Prostate gland (tissue), 2 donors: ENCODE measurements around the gene LILRB4. TPM values are rescaled to one million over a fixed set of nuclear protein-coding genes. Genes with fewer than 3 reads are reported as not detected.

Experiments used
- DNase-seq: peaks from one replicate; pipeline ENCODE4 v3.0.0-alpha.2; 2019; ENCODE audit warnings: low spot score
- H3K27ac ChIP-seq, 2 donors: fragments of 200-600 bp; sonication (generic); 2 replicates each; pipeline ENCODE4 v1.5.1; 2017 to 2019
- H3K27me3 ChIP-seq: fragments of 200-600 bp; sonication (generic); replicated peaks from 2 replicates; pipeline ENCODE4 v1.5.1; 2019; ENCODE audit not compliant: insufficient read depth
- H3K36me3 ChIP-seq, 2 donors: fragments of 200-600 bp; sonication (generic); 1 replicate in 1 of 2; 2 replicates in 1 of 2; pipeline versions ENCODE4 v1.5.1 to v1.8.1; 2017 to 2019
- H3K4me1 ChIP-seq: fragments of 200-600 bp; sonication (generic); replicated peaks from 2 replicates; pipeline ENCODE4 v1.5.1; 2019
- H3K4me3 ChIP-seq, 2 donors: fragments of 200-600 bp; sonication (generic); 2 replicates each; pipeline ENCODE4 v1.5.1; 2017 to 2019
- H3K9me3 ChIP-seq: fragments of 200-600 bp; sonication (generic); 2 replicates; pipeline ENCODE4 v1.5.1; 2017
- POLR2A ChIP-seq: fragments of 450-650 bp; IDR thresholded peaks from one replicate; pipeline ENCODE4 v1.6.1; 2016; ENCODE audit warnings: antibody characterized with exemption, mild to moderate bottlenecking
- POLR2AphosphoS5 ChIP-seq: sonication (generic); formaldehyde crosslinking; IDR thresholded peaks from one replicate; pipeline ENCODE4 v1.6.1; 2017; ENCODE audit warnings: antibody characterized with exemption
- WGBS: methylation state at CpG from one replicate; pipeline ENCODE4 v1.1.5; 2018; 5-methylcytosine and 5-hydroxymethylcytosine counted together
- intact Hi-C: fragments of 100-400 bp; cut with DNase I; formaldehyde crosslinking; loops from one replicate; pipeline ENCODE4 v1.14.2; 2022
- total RNA-seq, 2 donors: library from RNA; depleted of rRNA; stranded (reverse); fragments of >200 nt; gene quantifications; one replicate each; pipeline ENCODE4 v1.1.0, GENCODE V29; 2016
- TF ChIP-seq, protein P1 (sequence below), 4 experiments: fragments of 200-600 bp in 2 of 4; fragments of 450-650 bp in 2 of 4; sonication (generic) in 2 of 4; IDR thresholded peaks; 1 replicate in 3 of 4; 2 replicates in 1 of 4; pipeline ENCODE4 v1.5.1; 2016 to 2019; ENCODE audit warnings: antibody characterized with exemption in 4 of 4, mild to moderate bottlenecking in 2 of 4, moderate library complexity in 2 of 4

Gene LILRB4
- total RNA-seq, 2 donors from 2014 or later, result 1.6 to 5.7 TPM

- H3K9me3 ChIP-seq, result no peaks in the 10 kb centered on the region
- no peaks in the 10 kb centered on the region for H3K36me3 ChIP-seq
- 89% methylated on average over 5 of the region's 5 CpGs for WGBS
- no peak overlapping the region for H3K4me3 ChIP-seq
- DNase-seq, result no peak
- no peaks in the 10 kb centered on the region for H3K27me3 ChIP-seq
- no peak overlapping the region for H3K27ac ChIP-seq
- no peaks in the 10 kb centered on the region for H3K4me1 ChIP-seq
- intact Hi-C loops, result no loop called here
- TF ChIP-seq POLR2AphosphoS5, result no peak
- TF ChIP-seq POLR2A, result no peak
- TF ChIP-seq, protein P1, sequence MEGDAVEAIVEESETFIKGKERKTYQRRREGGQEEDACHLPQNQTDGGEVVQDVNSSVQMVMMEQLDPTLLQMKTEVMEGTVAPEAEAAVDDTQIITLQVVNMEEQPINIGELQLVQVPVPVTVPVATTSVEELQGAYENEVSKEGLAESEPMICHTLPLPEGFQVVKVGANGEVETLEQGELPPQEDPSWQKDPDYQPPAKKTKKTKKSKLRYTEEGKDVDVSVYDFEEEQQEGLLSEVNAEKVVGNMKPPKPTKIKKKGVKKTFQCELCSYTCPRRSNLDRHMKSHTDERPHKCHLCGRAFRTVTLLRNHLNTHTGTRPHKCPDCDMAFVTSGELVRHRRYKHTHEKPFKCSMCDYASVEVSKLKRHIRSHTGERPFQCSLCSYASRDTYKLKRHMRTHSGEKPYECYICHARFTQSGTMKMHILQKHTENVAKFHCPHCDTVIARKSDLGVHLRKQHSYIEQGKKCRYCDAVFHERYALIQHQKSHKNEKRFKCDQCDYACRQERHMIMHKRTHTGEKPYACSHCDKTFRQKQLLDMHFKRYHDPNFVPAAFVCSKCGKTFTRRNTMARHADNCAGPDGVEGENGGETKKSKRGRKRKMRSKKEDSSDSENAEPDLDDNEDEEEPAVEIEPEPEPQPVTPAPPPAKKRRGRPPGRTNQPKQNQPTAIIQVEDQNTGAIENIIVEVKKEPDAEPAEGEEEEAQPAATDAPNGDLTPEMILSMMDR (IDR thresholded peaks at IDR 0.05), result no peak
Observed at GRCh38 chr19:54660306-54660705, 2.5 kb upstream of the LILRB4 start.

GRCh38 chr19:54660964-54661363 lies 1.8 kb upstream of the LILRB4 start:
- Histone ChIP-seq H3K27ac (no peak overlapping the region), H3K4me1 (no peaks in the 10 kb centered on the region), H3K9me3 (no peaks in the 10 kb centered on the region), H3K36me3 (no peaks in the 10 kb centered on the region), H3K27me3 (no peaks in the 10 kb centered on the region), H3K4me3 (no peak overlapping the region)
- intact Hi-C loops, result no loop called here
- WGBS, result 83% methylated on average over 6 of the region's 6 CpGs
- no peak for DNase-seq
- TF ChIP-seq POLR2A, result no peak
- TF ChIP-seq, protein P1 (IDR thresholded peaks at IDR 0.05), result no peak
- no peak for TF ChIP-seq POLR2AphosphoS5

- H3K36me3 ChIP-seq, result no peaks in the 10 kb centered on the region
- WGBS, result 87% methylated on average over 13 of the region's 13 CpGs
- no peak overlapping the region for H3K27ac ChIP-seq
- intact Hi-C loops, result no loop called here
- TF ChIP-seq POLR2A, result no peak
- no peak for TF ChIP-seq POLR2AphosphoS5
- TF ChIP-seq, protein P1 (IDR thresholded peaks at IDR 0.05), result no peak
- no peaks in the 10 kb centered on the region for H3K27me3 ChIP-seq
- H3K4me1 ChIP-seq, result no peaks in the 10 kb centered on the region
- H3K9me3 ChIP-seq, result no peaks in the 10 kb centered on the region
- no peak for DNase-seq
- H3K4me3 ChIP-seq, result no peak overlapping the region
Observed at GRCh38 chr19:54661846-54662481, 821 bp upstream of the LILRB4 start.

- no peak overlapping the region for H3K27ac ChIP-seq
- H3K4me1 ChIP-seq, result no peaks in the 10 kb centered on the region
- H3K4me3 ChIP-seq, result no peak overlapping the region
- H3K9me3 ChIP-seq, result no peaks in the 10 kb centered on the region
- DNase-seq, result no peak
- intact Hi-C loops, result no loop called here
- H3K27me3 ChIP-seq, result no peaks in the 10 kb centered on the region
- no peaks in the 10 kb centered on the region for H3K36me3 ChIP-seq
- 85% methylated on average over 6 of the region's 6 CpGs for WGBS
- TF ChIP-seq POLR2A (no peak), POLR2AphosphoS5 (no peak)
- TF ChIP-seq, protein P1 (IDR thresholded peaks at IDR 0.05), result no peak
Observed at GRCh38 chr19:54665530-54665929, 2.7 kb downstream of the LILRB4 start.

GRCh38 chr19:54667217-54667616 lies 4.4 kb downstream of the LILRB4 start:
- H3K36me3 ChIP-seq, result no peaks in the 10 kb centered on the region
- TF ChIP-seq POLR2AphosphoS5 (no peak), POLR2A (no peak)
- TF ChIP-seq, protein P1 (IDR thresholded peaks at IDR 0.05), result no peak
- H3K9me3 ChIP-seq, result no peaks in the 10 kb centered on the region
- no peak overlapping the region for H3K27ac ChIP-seq
- H3K4me1 ChIP-seq, result no peaks in the 10 kb centered on the region
- intact Hi-C loops, result no loop called here
- H3K4me3 ChIP-seq, result no peak overlapping the region
- DNase-seq, result no peak
- 86% methylated on average over 12 of the region's 12 CpGs for WGBS
- H3K27me3 ChIP-seq, result peaks cover 5% of the 10 kb centered on the region
